ENCODE measurements around the gene C3orf70.

C3orf70 gene

DNA sequence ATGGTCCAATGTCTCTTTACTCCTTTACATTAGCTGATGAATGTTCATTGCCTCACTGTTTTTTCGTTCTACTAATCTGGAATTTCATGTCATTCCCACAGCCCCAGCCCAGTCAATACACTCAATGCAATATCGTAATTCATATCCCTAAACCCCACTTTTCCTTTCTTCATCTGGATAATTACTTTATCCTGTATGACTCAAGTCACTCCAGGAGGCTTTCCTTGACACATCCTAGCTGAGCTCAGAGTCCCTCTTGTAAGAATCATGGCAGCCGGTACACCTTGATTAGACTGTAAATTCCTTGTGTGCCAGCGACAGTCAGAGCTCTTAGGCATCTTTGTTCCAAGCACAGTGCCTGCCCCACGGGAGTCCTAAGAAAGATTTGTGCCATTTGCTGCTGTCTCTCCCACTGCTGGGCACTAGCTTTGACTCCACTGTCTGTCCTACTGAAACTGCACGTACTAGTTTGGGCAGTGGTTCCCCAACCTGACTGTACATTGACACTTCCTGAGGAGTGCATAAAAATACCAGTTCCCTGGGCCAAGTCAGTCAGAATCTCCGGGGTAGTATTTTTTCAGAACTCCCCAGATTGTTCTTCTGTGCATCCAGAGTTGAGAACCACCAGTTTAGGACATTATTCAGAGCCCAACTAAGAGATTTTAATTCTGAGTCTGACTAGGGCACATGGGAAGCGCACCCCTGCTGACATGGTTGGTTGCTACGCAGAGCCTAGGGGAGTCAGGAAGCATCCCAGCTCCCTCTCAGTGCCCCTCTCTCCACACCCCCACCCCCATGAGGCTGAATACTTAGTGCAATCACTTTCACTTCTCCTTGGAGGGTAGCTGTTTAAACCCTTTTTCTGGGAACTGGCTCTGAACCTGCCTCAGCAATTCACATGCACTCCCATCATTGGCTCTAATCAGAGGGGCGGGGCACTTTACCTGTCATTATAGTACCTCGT lies 19.5 kb upstream of the C3orf70 start:
- Histone ChIP-seq H3K9me3 (ENCODE audit: control insufficient read depth, low read length) (no peaks in the 10 kb centered on the region), H3K4me1 (ENCODE audit: control insufficient read depth, insufficient read depth, low read length, poor library complexity, severe bottlenecking) (no peaks in the 10 kb centered on the region), H3K27me3 (replicated peaks; ENCODE audit: control insufficient read depth, insufficient read depth, low read length, poor library complexity, severe bottlenecking) (no peaks in the 10 kb centered on the region), H3K36me3 (ENCODE audit: control insufficient read depth, insufficient read depth, low read length) (no peaks in the 10 kb centered on the region), H3K4me3 (ENCODE audit: insufficient read depth, low read depth, low read length, poor library complexity, severe bottlenecking) (no peak overlapping the region), H3K27ac (ENCODE audit: insufficient read depth, low read length, poor library complexity, severe bottlenecking) (no peak overlapping the region)
- DNase-seq: no peak

DNA sequence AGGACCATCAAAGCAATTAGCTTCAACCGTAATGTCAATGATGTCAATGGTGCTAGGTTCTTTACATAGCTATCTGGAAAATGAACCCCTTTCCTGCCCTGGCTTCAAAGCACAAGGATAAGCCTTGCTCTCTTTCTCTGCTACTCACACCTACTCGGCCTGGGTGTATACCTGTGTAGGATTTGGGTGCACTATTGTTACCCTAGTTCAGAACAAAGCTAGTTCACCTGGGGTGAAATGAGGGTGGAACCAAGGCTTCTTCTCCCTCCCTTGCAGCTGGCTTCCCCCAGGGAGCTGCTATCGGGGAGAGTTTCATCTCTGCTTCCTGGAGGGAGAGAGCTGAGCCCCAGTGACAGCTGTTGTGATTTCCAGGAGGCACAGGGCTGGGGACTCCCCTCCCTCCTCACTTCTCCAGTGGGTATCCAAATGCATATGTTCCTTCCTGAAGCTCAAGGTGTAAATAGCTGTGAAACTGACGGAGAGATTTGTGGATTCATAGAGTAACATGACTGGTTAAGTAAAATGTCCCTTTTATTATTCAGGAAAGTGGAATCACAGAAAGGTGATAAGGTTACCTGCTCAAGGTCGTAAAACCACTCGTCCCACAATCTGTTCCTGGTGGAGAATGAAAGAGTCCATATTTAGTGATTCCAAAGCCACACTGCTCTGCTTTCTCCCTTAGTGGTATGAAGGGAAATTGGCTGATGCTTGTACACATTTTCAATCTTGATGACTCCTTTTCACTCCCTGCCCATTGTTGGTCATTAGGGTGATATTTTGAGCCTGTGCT lies 11.8 kb upstream of the C3orf70 start:
- H3K4me3 ChIP-seq (ENCODE audit: insufficient read depth, low read depth, low read length, poor library complexity, severe bottlenecking): no peak overlapping the region
- no peak overlapping the region for H3K27ac ChIP-seq (ENCODE audit: insufficient read depth, low read length, poor library complexity, severe bottlenecking)
- H3K27me3 ChIP-seq (replicated peaks; ENCODE audit: control insufficient read depth, insufficient read depth, low read length, poor library complexity, severe bottlenecking): no peaks in the 10 kb centered on the region
- no peaks in the 10 kb centered on the region for H3K9me3 ChIP-seq (ENCODE audit: control insufficient read depth, low read length)
- DNase-seq: no peak
- no peaks in the 10 kb centered on the region for H3K4me1 ChIP-seq (ENCODE audit: control insufficient read depth, insufficient read depth, low read length, poor library complexity, severe bottlenecking)
- H3K36me3 ChIP-seq (ENCODE audit: control insufficient read depth, insufficient read depth, low read length): no peaks in the 10 kb centered on the region

DNA sequence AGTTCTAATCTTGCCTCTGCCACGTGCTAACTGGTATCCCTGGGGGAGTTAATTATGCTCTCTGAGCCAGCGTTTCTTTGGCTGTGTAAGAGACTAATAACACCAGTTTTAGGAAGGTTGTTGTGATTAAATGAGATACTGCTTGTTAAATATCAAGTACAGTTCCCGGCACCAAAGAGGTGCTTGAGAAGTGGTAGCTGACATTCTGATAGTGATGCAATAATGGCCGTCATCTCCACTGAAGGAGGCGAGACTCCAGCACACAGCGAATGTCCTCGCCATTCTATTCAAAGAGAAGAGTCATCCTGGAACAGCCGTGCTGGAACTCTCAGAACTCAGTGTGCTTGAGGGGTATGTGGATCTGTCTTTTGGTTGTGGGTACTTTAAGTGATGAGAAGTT lies 9.8 kb upstream of the C3orf70 start:
- H3K27me3 ChIP-seq (replicated peaks; ENCODE audit: control insufficient read depth, insufficient read depth, low read length, poor library complexity, severe bottlenecking): no peaks in the 10 kb centered on the region
- H3K4me1 ChIP-seq (ENCODE audit: control insufficient read depth, insufficient read depth, low read length, poor library complexity, severe bottlenecking): no peaks in the 10 kb centered on the region
- no peaks in the 10 kb centered on the region for H3K36me3 ChIP-seq (ENCODE audit: control insufficient read depth, insufficient read depth, low read length)
- H3K9me3 ChIP-seq (ENCODE audit: control insufficient read depth, low read length): no peaks in the 10 kb centered on the region
- no peak overlapping the region for H3K4me3 ChIP-seq (ENCODE audit: insufficient read depth, low read depth, low read length, poor library complexity, severe bottlenecking)
- H3K27ac ChIP-seq (ENCODE audit: insufficient read depth, low read length, poor library complexity, severe bottlenecking): no peak overlapping the region
- no peak for DNase-seq

DNA sequence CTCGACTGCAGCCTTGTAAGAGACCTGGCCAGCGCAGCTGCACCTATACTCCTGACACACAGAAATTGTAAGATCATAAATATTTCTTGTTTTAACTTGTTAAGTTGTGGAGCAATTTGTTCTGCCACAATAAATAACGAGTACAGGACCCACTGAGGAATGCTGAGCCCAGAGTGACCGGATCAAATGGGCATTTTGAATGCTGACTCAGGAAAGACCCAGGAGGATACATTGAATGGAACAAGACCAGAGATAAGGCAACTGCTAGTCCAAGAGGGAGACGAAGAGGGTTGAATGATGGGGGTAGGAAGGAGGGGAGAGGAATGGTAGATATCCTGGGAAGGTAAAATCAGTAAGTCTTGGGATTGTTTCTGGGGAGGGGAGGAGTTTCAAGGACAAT lies 8.9 kb upstream of the C3orf70 start:
- H3K27me3 ChIP-seq (replicated peaks; ENCODE audit: control insufficient read depth, insufficient read depth, low read length, poor library complexity, severe bottlenecking): no peaks in the 10 kb centered on the region
- H3K4me3 ChIP-seq (ENCODE audit: insufficient read depth, low read depth, low read length, poor library complexity, severe bottlenecking): no peak overlapping the region
- H3K9me3 ChIP-seq (ENCODE audit: control insufficient read depth, low read length): no peaks in the 10 kb centered on the region
- no peak for DNase-seq
- no peaks in the 10 kb centered on the region for H3K4me1 ChIP-seq (ENCODE audit: control insufficient read depth, insufficient read depth, low read length, poor library complexity, severe bottlenecking)
- H3K27ac ChIP-seq (ENCODE audit: insufficient read depth, low read length, poor library complexity, severe bottlenecking): no peak overlapping the region
- no peaks in the 10 kb centered on the region for H3K36me3 ChIP-seq (ENCODE audit: control insufficient read depth, insufficient read depth, low read length)

DNA sequence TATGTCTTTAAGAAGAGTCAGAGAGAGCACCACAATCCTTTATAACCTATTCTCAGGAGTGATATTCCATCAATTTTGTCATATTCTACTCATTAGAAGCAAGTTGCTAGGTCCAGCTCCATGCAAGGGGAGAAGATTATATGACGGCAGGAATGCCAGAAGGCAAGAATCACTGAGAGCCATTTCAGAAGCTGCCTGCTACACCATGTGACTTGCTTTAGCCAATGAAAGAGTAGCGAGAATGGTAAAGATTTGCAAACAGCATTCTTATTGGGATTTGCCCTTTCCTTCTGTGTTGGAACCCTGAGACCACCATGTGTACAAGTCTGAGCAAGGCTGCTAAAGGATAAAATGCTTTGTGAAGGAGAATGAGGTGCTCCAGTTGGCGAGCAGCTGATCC lies 4.5 kb upstream of the C3orf70 start:
- H3K27me3 ChIP-seq (replicated peaks; ENCODE audit: control insufficient read depth, insufficient read depth, low read length, poor library complexity, severe bottlenecking): no peaks in the 10 kb centered on the region
- H3K36me3 ChIP-seq (ENCODE audit: control insufficient read depth, insufficient read depth, low read length): no peaks in the 10 kb centered on the region
- no peak overlapping the region for H3K27ac ChIP-seq (ENCODE audit: insufficient read depth, low read length, poor library complexity, severe bottlenecking)
- H3K4me3 ChIP-seq (ENCODE audit: insufficient read depth, low read depth, low read length, poor library complexity, severe bottlenecking): no peak overlapping the region
- no peak for DNase-seq
- H3K4me1 ChIP-seq (ENCODE audit: control insufficient read depth, insufficient read depth, low read length, poor library complexity, severe bottlenecking): no peaks in the 10 kb centered on the region
- H3K9me3 ChIP-seq (ENCODE audit: control insufficient read depth, low read length): no peaks in the 10 kb centered on the region

DNA sequence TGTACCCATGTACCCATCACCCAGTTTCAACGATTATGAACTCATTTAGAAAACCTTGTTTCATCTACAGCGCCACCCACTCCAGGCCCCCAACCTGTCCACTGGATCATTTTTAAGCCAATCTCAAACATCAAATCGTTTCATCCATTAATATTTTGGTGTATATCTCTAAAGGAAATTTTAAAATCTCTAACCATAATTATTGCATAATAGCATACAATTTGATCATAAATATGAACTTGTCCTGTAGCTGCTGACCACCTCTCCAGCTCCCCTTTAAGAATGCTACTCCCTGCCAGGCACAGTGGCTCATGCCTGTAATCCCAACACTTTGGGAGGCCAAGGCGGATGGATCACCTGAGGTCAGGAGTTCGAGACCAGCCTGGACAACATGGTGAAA lies 2.8 kb upstream of the C3orf70 start:
- Histone ChIP-seq H3K27me3 (replicated peaks; ENCODE audit: control insufficient read depth, insufficient read depth, low read length, poor library complexity, severe bottlenecking) (peaks cover 11% of the 10 kb centered on the region), H3K4me3 (ENCODE audit: insufficient read depth, low read depth, low read length, poor library complexity, severe bottlenecking) (no peak overlapping the region), H3K4me1 (ENCODE audit: control insufficient read depth, insufficient read depth, low read length, poor library complexity, severe bottlenecking) (no peaks in the 10 kb centered on the region), H3K36me3 (ENCODE audit: control insufficient read depth, insufficient read depth, low read length) (no peaks in the 10 kb centered on the region), H3K9me3 (ENCODE audit: control insufficient read depth, low read length) (no peaks in the 10 kb centered on the region), H3K27ac (ENCODE audit: insufficient read depth, low read length, poor library complexity, severe bottlenecking) (no peak overlapping the region)
- no peak for DNase-seq

DNA sequence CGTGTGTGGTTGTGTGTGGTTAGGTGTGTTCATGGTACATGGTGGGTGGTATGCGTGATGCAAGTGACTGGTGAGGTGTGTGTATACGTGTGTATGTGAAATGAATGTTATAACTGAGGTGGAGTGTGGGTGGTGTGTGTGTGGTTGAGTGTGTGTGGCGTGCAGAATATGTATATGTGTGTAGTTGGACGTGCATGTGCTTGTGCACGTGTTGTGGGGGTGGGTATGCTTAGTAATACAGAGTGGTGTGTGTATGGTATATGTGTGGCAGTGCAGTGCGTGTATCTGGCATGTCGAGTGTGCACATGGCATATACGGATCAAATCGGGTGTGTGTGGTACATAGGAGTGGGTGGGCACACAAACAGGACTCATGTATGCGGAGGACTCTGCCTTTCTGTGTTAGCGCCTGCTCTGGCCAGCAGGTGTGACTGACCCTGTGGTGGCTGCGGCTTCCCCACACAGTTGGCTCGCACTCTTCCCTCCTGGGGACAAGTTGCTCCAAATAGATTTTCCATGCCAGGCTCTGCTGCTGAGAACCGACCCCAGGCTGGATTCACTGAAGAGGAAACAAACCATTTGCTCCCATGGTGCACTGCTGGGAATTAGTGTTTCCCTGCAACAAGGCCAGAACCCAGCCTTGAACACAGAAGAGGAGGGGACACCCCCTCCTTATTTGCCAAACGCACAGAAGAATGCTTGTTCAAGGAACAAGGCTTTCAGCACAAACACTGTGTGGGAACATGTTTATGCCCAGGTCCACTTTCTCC lies 1.2 kb upstream of the C3orf70 start:
- H3K4me3 ChIP-seq (ENCODE audit: insufficient read depth, low read depth, low read length, poor library complexity, severe bottlenecking): no peak overlapping the region
- no peaks in the 10 kb centered on the region for H3K4me1 ChIP-seq (ENCODE audit: control insufficient read depth, insufficient read depth, low read length, poor library complexity, severe bottlenecking)
- no peaks in the 10 kb centered on the region for H3K9me3 ChIP-seq (ENCODE audit: control insufficient read depth, low read length)
- H3K27me3 ChIP-seq (replicated peaks; ENCODE audit: control insufficient read depth, insufficient read depth, low read length, poor library complexity, severe bottlenecking): peaks cover 13% of the 10 kb centered on the region
- DNase-seq: no peak
- no peak overlapping the region for H3K27ac ChIP-seq (ENCODE audit: insufficient read depth, low read length, poor library complexity, severe bottlenecking)
- H3K36me3 ChIP-seq (ENCODE audit: control insufficient read depth, insufficient read depth, low read length): no peaks in the 10 kb centered on the region

DNA sequence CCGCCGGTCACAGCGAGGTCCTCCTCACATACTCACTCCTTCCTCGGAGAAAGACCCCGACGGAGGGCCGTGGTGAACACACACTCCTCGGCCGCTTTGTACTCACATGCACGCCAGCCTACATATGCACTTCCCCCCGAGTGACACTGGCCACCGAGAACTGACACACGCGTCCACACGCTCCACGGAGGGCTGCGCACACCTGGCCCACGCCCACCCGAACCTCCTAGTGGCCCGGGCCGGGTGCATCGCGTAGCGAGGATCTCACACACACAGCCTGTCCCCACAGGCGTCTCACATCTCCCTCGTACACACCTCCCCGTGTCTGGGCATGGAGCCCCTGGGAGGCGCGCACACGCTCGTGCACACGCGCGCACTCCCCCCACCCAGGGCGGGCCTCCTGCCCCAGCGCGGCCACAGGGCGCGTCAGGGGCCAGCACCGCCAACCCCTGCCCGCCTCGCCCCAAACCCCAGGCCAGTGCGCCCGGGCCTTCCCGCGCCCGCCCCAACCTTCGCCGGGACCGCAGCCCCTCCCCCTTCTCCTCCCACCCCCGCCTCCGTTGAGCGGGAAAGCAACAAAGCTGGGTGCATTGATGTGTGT lies 411 bp upstream of the C3orf70 start:
- Histone ChIP-seq H3K4me3 (ENCODE audit: insufficient read depth, low read depth, low read length, poor library complexity, severe bottlenecking) (peak overlapping the region; percentile 41), H3K9me3 (ENCODE audit: control insufficient read depth, low read length) (no peaks in the 10 kb centered on the region), H3K4me1 (ENCODE audit: control insufficient read depth, insufficient read depth, low read length, poor library complexity, severe bottlenecking) (no peaks in the 10 kb centered on the region), H3K27ac (ENCODE audit: insufficient read depth, low read length, poor library complexity, severe bottlenecking) (no peak overlapping the region), H3K36me3 (ENCODE audit: control insufficient read depth, insufficient read depth, low read length) (no peaks in the 10 kb centered on the region), H3K27me3 (replicated peaks; ENCODE audit: control insufficient read depth, insufficient read depth, low read length, poor library complexity, severe bottlenecking) (peaks cover 13% of the 10 kb centered on the region)
- no peak for DNase-seq

DNA sequence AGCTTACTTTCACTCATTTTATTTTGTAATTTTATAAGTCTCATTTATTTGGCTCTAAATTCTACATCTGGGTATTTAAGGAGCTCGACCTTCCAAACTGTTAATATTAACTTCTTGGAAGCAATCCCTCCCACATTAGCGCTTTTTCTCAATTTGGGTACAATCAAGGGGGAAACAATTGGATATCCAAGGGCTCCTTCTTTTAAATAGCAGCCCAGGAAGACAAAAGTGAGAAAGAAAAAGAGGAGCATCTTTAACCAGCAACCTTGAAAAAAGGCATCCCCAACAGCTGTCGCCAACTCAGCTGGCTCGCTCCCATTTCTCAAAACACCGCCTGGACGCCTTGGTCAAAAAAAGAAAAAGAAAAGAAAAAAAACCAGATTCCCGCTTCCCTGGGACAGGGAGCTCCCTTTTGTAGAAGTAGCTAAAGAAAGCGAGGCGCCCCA lies 873 bp downstream of the C3orf70 start:
- H3K4me1 ChIP-seq (ENCODE audit: control insufficient read depth, insufficient read depth, low read length, poor library complexity, severe bottlenecking): no peaks in the 10 kb centered on the region
- H3K9me3 ChIP-seq (ENCODE audit: control insufficient read depth, low read length): no peaks in the 10 kb centered on the region
- no peaks in the 10 kb centered on the region for H3K36me3 ChIP-seq (ENCODE audit: control insufficient read depth, insufficient read depth, low read length)
- peaks cover 13% of the 10 kb centered on the region for H3K27me3 ChIP-seq (replicated peaks; ENCODE audit: control insufficient read depth, insufficient read depth, low read length, poor library complexity, severe bottlenecking)
- H3K4me3 ChIP-seq (ENCODE audit: insufficient read depth, low read depth, low read length, poor library complexity, severe bottlenecking): no peak overlapping the region
- H3K27ac ChIP-seq (ENCODE audit: insufficient read depth, low read length, poor library complexity, severe bottlenecking): no peak overlapping the region
- DNase-seq: no peak
